Mammary epithelial cell (primary cell): ENCODE results near the gene PYGB.

Experiments
- EZH2 ChIP-seq: IDR thresholded peaks from 2 replicates; pipeline ENCODE4 v1.6.1; 2012; ENCODE audit warnings: low read length, inconsistent platforms, borderline replicate concordance
- TF ChIP-seq, protein P1 (sequence below), 2 donors: IDR thresholded peaks in 1 of 2; conservative IDR thresholded peaks in 1 of 2; 2 replicates each; pipeline ENCODE4 v1.5.1; 2011 to 2012; ENCODE audit warnings: inconsistent platforms in 2 of 2, low read length in 2 of 2, mild to moderate bottlenecking in 2 of 2, control low read depth in 1 of 2, low read depth in 1 of 2; ENCODE audit not compliant: insufficient read depth in 1 of 2; ENCODE audit errors: extremely low read depth in 1 of 2

DNA sequence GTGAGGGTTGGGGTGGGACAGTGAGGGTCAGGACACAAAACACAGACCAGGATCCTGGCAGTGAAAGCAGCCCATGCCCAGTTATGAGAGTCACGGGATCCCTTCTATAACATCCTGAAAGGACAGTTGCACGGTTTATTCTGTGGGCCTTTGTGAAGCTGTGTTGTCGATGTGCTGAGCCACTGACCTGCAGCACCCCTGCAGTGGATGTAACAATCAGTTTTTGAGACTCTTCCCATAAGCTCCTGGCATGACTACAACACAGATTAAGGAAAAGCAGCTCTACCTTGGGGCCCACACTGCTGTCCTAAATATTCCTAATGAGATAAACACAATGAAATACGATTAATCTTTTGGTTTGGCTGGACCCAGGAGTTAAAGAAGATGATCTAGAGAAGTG, 3.7 kb downstream of the PYGB start:
- TF ChIP-seq, protein P1, sequence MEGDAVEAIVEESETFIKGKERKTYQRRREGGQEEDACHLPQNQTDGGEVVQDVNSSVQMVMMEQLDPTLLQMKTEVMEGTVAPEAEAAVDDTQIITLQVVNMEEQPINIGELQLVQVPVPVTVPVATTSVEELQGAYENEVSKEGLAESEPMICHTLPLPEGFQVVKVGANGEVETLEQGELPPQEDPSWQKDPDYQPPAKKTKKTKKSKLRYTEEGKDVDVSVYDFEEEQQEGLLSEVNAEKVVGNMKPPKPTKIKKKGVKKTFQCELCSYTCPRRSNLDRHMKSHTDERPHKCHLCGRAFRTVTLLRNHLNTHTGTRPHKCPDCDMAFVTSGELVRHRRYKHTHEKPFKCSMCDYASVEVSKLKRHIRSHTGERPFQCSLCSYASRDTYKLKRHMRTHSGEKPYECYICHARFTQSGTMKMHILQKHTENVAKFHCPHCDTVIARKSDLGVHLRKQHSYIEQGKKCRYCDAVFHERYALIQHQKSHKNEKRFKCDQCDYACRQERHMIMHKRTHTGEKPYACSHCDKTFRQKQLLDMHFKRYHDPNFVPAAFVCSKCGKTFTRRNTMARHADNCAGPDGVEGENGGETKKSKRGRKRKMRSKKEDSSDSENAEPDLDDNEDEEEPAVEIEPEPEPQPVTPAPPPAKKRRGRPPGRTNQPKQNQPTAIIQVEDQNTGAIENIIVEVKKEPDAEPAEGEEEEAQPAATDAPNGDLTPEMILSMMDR (conservative IDR thresholded peaks at IDR 0.05 in 1 of 2, IDR thresholded peaks at IDR 0.05 in 1 of 2; ENCODE audit: extremely low read depth in 1 of 2, insufficient read depth in 1 of 2, low read depth in 1 of 2, low read length in 2 of 2), result no peak
- TF ChIP-seq EZH2, result no peak
